Gastroesophageal sphincter (tissue), 4 donors: ENCODE data around the gene POU2AF1. TPM values are rescaled to one million over a fixed set of nuclear protein-coding genes. Genes with fewer than 3 reads are reported as not detected.
A peak's percentile ranks its signal among the peaks of the same experiment; 100 is the strongest.

Experiments used
- ATAC-seq: fragments of 150-250 bp; one replicate; pipeline ENCODE4 v1.9.1; 2016; ENCODE audit warnings: mild to moderate bottlenecking, moderate library complexity
- H3K27ac ChIP-seq, 4 donors: fragments of 200-600 bp; sonication (generic) in 3 of 4; 1 replicate in 3 of 4; 2 replicates in 1 of 4; pipeline ENCODE4 v1.5.1; 2016 to 2019
- H3K27me3 ChIP-seq: fragments of 200-600 bp; sonication (generic); one replicate; pipeline ENCODE4 v1.5.1; 2019
- H3K36me3 ChIP-seq, 2 donors: fragments of 200-600 bp; sonication (generic); one replicate each; pipeline ENCODE4 v1.5.1; 2019; ENCODE audit warnings: control low read depth in 1 of 2
- H3K4me1 ChIP-seq, 3 donors: fragments of 200-600 bp; sonication (generic); 1 replicate in 2 of 3; 2 replicates in 1 of 3; pipeline ENCODE4 v1.5.1; 2016 to 2019; ENCODE audit warnings: control low read depth in 2 of 3
- H3K4me3 ChIP-seq, 2 donors: fragments of 200-600 bp; sonication (generic); one replicate each; pipeline ENCODE4 v1.5.1; 2019; ENCODE audit warnings: mild to moderate bottlenecking in 1 of 2, moderate library complexity in 1 of 2
- H3K9me3 ChIP-seq, 3 donors: fragments of 200-600 bp; sonication (generic); one replicate each; pipeline ENCODE4 v1.5.1; 2017 to 2019; ENCODE audit warnings: control low read depth in 2 of 3
- EP300 ChIP-seq: sonication (generic); formaldehyde crosslinking; IDR thresholded peaks from one replicate; pipeline ENCODE4 v1.6.1; 2017; ENCODE audit warnings: antibody characterized with exemption, mild to moderate bottlenecking
- POLR2A ChIP-seq, 2 donors: fragments of 450-650 bp; IDR thresholded peaks; one replicate each; pipeline ENCODE4 v1.6.1; 2017; ENCODE audit warnings: antibody characterized with exemption in 2 of 2, mild to moderate bottlenecking in 2 of 2, moderate library complexity in 1 of 2
- POLR2AphosphoS5 ChIP-seq: sonication (generic); formaldehyde crosslinking; IDR thresholded peaks from one replicate; pipeline ENCODE4 v1.6.1; 2017; ENCODE audit warnings: antibody characterized with exemption
- WGBS, 2 donors: methylation state at CpG; one replicate each; pipeline ENCODE4 v1.1.5; 2018; ENCODE audit warnings: low coverage in 1 of 2; 5-methylcytosine and 5-hydroxymethylcytosine counted together
- total RNA-seq, 4 donors: library from RNA; depleted of rRNA; stranded (reverse); fragments of >200 nt; gene quantifications; one replicate each; pipeline ENCODE4 v1.1.0, GENCODE V29; 2016
- TF ChIP-seq, protein P1 (sequence below), 4 experiments: fragments of 200-600 bp in 2 of 4; fragments of 450-650 bp in 2 of 4; sonication (generic) in 1 of 4; IDR thresholded peaks; one replicate each; pipeline ENCODE4 v1.5.1; 2017 to 2019; ENCODE audit warnings: antibody characterized with exemption in 4 of 4, mild to moderate bottlenecking in 2 of 4, moderate library complexity in 2 of 4

The POU2AF1 gene
- under 1 TPM in 1 of 4 donors, not detected in 3; 0.10 TPM for total RNA-seq

DNA sequence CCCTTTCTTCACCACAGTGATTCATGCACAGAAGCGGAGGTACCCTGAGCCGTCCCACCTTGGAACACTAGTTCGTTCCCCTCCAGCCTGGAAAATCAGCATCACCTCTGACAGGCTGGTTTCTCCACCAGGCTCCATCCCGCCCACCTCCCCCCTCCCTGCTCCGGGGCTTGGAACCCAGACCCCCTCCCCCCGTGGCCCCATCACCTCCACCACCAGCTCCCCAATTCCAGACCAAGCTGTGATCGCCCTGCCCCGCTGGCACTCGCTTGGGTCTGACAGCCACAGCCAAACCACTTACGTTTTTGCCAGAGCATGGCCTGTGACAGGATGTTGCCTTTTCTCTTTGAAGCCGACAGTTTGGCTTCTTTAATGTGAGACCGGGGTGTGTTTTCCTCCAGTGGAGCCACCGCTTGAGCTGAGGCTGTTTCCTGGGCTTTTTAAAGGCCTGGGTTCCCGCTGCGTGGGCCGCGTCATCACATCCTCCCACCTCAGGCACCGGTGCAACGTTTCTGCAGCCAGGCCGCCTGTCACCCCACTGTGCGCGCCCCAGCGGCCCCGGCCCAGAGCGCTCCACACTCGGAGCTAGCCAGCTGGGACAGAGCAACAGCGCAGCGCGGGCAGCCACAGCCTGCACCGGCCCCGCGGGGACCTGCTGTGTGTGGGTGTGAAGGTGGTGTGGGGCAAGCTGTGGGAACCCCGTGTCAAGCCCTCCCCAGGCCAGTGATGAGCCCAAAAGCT lies at the start of gene POU2AF1:
TSS of gene POU2AF1 (minus strand) at position 415 of the 741 bp plus-strand sequence. CDS start at position 317, 98 bp downstream.
- peak; percentile 13 for ATAC-seq
- no peak within 1 kb of the TSS for H3K4me3 ChIP-seq
- no peak within 1 kb of the TSS for H3K27ac ChIP-seq
- no peaks in the 10 kb centered on the region for H3K27me3 ChIP-seq
- H3K9me3 ChIP-seq, result no peaks in the 10 kb centered on the region
- 13 to 48% methylated on average over 7 to 9 of the region's 33 CpGs for WGBS, 2 donors
- H3K36me3 ChIP-seq, result no peaks in the 10 kb centered on the region
- TF ChIP-seq EP300 (no peak), POLR2A (IDR thresholded peaks at IDR 0.05) (peak in 1 of 2 donors; percentile 1), POLR2AphosphoS5 (no peak)
- TF ChIP-seq, protein P1, sequence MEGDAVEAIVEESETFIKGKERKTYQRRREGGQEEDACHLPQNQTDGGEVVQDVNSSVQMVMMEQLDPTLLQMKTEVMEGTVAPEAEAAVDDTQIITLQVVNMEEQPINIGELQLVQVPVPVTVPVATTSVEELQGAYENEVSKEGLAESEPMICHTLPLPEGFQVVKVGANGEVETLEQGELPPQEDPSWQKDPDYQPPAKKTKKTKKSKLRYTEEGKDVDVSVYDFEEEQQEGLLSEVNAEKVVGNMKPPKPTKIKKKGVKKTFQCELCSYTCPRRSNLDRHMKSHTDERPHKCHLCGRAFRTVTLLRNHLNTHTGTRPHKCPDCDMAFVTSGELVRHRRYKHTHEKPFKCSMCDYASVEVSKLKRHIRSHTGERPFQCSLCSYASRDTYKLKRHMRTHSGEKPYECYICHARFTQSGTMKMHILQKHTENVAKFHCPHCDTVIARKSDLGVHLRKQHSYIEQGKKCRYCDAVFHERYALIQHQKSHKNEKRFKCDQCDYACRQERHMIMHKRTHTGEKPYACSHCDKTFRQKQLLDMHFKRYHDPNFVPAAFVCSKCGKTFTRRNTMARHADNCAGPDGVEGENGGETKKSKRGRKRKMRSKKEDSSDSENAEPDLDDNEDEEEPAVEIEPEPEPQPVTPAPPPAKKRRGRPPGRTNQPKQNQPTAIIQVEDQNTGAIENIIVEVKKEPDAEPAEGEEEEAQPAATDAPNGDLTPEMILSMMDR (IDR thresholded peaks at IDR 0.05), result no peak
- peaks cover 0 to 6% (median 0%) of the 10 kb centered on the region in 3 donors for H3K4me1 ChIP-seq

DNA sequence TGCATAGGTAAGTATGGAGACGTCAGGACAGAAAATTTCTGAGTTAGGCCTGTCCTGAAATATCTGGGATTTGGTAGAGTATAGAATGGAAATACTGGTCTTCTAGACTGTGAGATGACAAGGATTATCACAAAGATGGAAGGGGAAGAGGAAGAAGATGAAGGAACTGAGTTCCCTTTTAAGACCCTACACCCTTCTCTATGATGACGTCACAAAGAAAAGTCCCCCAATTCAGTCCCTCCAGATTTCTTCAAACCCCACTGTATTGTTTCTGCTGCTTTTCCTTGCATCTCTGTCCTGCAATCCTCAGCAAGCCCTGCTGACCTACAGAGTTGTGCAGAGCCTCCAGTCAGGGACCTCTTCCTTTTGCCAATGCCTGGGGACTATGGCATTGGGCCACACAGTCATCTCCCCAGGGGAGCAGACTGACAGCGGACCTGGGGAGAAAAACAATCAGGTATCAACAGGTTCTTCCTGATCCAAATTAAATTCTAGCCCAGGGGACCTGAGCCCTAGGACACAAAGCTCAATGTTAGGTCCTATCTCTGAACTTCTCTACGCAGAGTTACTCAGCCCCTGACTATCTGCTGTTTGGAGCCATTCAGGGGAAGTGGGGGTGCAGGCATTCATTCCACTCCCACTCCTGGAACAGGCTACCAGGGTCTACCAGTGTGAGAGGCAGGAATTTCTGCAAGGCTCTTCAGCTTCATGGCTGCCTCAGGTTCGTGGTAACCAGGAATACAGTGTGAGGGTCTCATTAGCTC lies 49.2 kb upstream of the POU2AF1 start:
- 78 to 81% methylated on average over 3 to 4 of the region's 5 CpGs for WGBS, 2 donors

DNA sequence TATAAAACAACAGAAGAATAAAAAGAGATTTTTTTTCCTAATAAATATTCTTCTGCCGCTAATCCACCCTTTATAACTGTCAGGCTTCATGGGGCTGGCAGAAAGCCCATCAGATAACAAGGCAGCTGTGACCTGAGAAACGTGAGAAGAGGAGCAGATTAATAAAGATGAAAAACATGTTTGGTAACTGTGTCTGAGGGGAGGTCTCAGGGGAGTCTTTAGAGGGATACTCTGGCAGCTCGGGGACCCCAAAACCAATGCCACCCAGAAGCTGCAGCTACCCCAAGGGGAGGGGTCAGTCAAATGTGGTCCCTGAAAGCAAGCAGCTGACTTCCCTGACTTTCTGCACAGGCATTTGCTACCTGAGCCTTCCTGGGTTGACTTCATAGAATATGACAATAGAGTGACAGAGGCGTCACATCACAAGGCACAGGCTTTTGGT lies 48.4 kb upstream of the POU2AF1 start:
- Histone ChIP-seq H3K36me3 (no peaks in the 10 kb centered on the region), H3K4me3 (no peak overlapping the region), H3K27me3 (peaks cover 2% of the 10 kb centered on the region), H3K4me1 (no peaks in the 10 kb centered on the region), H3K27ac (no peak overlapping the region), H3K9me3 (no peaks in the 10 kb centered on the region)
- ATAC-seq, result no peak
- WGBS, 2 donors, result 20 to 32% methylated on average over 1 to 3 of the region's 4 CpGs
- TF ChIP-seq, protein P1 (IDR thresholded peaks at IDR 0.05), result no peak
- no peak for TF ChIP-seq POLR2A (IDR thresholded peaks at IDR 0.05)
- no peak for TF ChIP-seq EP300
- TF ChIP-seq POLR2AphosphoS5, result no peak

More for the DNA sequence above, 49.2 kb upstream of the POU2AF1 start:
- H3K27me3 ChIP-seq, result peaks cover 2% of the 10 kb centered on the region
- ATAC-seq, result no peak
- no peaks in the 10 kb centered on the region for H3K9me3 ChIP-seq
- H3K4me3 ChIP-seq, result no peak overlapping the region
- no peaks in the 10 kb centered on the region for H3K4me1 ChIP-seq
- H3K27ac ChIP-seq, result no peak overlapping the region
- H3K36me3 ChIP-seq, result no peaks in the 10 kb centered on the region
- no peak for TF ChIP-seq POLR2AphosphoS5
- TF ChIP-seq EP300, result no peak

DNA sequence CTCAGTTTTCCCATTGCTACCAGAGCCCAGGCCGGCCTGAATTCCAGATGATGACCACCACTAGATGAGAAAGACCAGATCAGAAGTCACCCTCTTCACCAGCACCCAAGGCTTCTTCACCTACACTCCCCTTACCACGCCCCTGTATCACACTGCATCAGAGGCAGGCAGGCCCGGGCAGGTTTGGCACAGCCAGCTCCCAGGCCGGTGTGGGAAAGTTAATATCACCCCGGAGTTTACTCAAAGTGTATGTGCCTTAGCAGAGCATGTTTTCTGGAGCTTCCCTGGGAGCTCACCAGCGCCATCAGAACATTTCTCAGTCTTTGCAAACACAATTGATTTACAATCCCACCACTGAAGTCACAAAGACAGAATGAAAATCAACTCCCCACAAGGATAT lies 47.5 kb upstream of the POU2AF1 start:
- peaks cover 2% of the 10 kb centered on the region for H3K27me3 ChIP-seq
- H3K4me1 ChIP-seq, result no peaks in the 10 kb centered on the region
- WGBS, 2 donors, result 88 to 91% methylated on average over 3 to 6 of the region's 6 CpGs
- no peaks in the 10 kb centered on the region for H3K9me3 ChIP-seq
- ATAC-seq, result no peak
- H3K4me3 ChIP-seq, result no peak overlapping the region
- no peaks in the 10 kb centered on the region for H3K36me3 ChIP-seq
- TF ChIP-seq, protein P1 (IDR thresholded peaks at IDR 0.05), result no peak
- TF ChIP-seq EP300 (no peak), POLR2A (IDR thresholded peaks at IDR 0.05) (no peak), POLR2AphosphoS5 (no peak)
- H3K27ac ChIP-seq, result no peak overlapping the region

DNA sequence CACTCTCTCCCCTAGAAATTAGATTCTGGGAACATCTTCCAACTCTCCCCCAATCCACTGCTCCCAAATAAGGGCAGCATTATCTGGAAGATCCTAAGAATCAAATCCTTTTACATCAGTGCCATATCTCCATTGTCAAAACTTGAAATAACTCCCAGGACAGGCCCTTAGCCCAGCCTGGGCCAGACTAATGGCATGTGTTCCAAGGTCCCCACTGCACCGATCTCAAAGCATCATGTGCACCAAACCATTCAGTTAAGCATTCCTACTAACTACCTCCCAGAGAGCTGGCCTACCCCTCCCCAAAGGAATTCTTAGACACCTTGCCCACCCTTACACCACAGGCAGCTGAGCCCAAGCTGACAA lies 44.2 kb upstream of the POU2AF1 start:
- H3K36me3 ChIP-seq, result no peaks in the 10 kb centered on the region
- H3K4me3 ChIP-seq, result no peak overlapping the region
- H3K27ac ChIP-seq, result no peak overlapping the region
- H3K27me3 ChIP-seq, result no peaks in the 10 kb centered on the region
- WGBS, 2 donors, result 100% methylated on average over 1 of the region's 1 CpG
- ATAC-seq, result no peak
- peaks cover 0 to 19% (median 14%) of the 10 kb centered on the region in 3 donors for H3K4me1 ChIP-seq
- TF ChIP-seq, protein P1 (IDR thresholded peaks at IDR 0.05), result no peak
- TF ChIP-seq POLR2AphosphoS5, result no peak
- TF ChIP-seq POLR2A (IDR thresholded peaks at IDR 0.05), result no peak
- TF ChIP-seq EP300, result no peak
- no peaks in the 10 kb centered on the region for H3K9me3 ChIP-seq
